Mucosa of rectum (tissue), 2 donors: Measurements from ENCODE around the gene NINJ1.
"Not testable (repeated sequence)": the region's sequence is repeated elsewhere in the genome, so short reads cannot be mapped to it uniquely, and the experiment has no call there.

Experiments used
- H3K27ac ChIP-seq, 2 donors: one replicate each; pipeline ENCODE4 v1.7.0; 2013; ENCODE audit warnings: inconsistent platforms in 2 of 2, low read depth in 2 of 2, low read length in 2 of 2
- H3K27me3 ChIP-seq, 2 donors: one replicate each; pipeline ENCODE4 v1.7.0; 2013; ENCODE audit warnings: low read length in 2 of 2; ENCODE audit not compliant: control insufficient read depth in 2 of 2, insufficient read depth in 2 of 2
- H3K36me3 ChIP-seq, 2 donors: one replicate each; pipeline ENCODE4 v1.7.0; 2013; ENCODE audit warnings: low read length in 2 of 2; ENCODE audit not compliant: control insufficient read depth in 2 of 2, insufficient read depth in 2 of 2
- H3K4me1 ChIP-seq, 2 donors: one replicate each; pipeline ENCODE4 v1.7.0; 2013; ENCODE audit warnings: low read length in 2 of 2, mild to moderate bottlenecking in 1 of 2; ENCODE audit not compliant: control insufficient read depth in 2 of 2, insufficient read depth in 2 of 2
- H3K4me3 ChIP-seq, 2 donors: one replicate each; pipeline ENCODE4 v1.7.0; 2013; ENCODE audit warnings: low read length in 2 of 2
- H3K9ac ChIP-seq, 2 donors: one replicate each; pipeline ENCODE4 v1.7.0; 2013; ENCODE audit warnings: low read length in 2 of 2, low read depth in 1 of 2, mild to moderate bottlenecking in 1 of 2
- H3K9me3 ChIP-seq, 2 donors: one replicate each; pipeline ENCODE4 v1.7.0; 2013; ENCODE audit warnings: low read length in 2 of 2; ENCODE audit not compliant: control insufficient read depth in 2 of 2
- donor health status: healthy.
- donor health status: Normal muscosa, but diverticular disease.

The NINJ1 gene

DNA sequence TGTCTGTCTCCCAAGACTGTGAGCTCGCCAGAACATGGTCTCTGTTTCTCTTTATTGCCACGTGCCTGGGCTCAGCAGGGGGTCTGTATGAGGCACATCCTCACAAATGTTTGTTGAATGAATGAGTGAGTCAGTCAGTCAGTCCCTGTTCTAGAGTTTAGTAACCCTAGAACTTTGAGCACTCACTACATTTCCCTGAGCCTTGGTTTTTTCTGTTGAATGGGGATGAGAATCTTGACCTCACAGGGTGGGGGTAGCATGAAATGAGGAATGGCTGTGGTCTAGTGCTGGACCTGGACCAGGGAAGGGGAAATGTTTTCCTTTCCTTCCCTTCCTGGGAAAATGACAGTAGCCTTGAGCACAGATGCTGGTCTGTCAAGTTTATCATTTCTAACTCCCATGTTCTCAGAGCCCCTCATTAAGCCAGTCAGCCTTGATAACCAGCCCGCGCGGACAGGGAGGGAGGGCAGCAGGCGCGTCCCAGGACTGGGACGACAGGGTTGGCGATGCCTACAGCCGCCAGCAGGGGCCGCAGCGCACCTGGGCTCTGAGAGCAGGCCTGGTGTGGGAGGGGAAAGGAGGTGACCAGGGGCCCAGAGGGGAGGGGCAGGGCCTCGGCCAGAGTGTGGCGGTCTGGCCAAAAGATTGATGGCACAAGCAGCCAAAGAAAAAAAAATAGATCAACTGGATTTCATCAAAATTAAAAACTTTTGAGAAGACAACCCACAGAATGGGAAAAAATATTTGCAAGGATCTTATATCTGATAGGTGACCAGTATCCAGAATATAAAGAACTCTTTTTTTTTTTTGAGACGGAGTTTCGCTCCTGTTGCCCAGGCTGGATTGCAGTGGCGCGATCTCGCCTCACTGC, 25.8 kb upstream of the NINJ1 start:
- Histone ChIP-seq H3K4me1 (peaks cover 0 to 3% of the 10 kb centered on the region in 2 donors), H3K27ac (no peak overlapping the region), H3K4me3 (no peak overlapping the region), H3K27me3 (no peaks in the 10 kb centered on the region), H3K9ac (peak overlapping the region in 1 of 2 donors; percentile 22), H3K36me3 (no peaks in the 10 kb centered on the region), H3K9me3 (no peaks in the 10 kb centered on the region)

DNA sequence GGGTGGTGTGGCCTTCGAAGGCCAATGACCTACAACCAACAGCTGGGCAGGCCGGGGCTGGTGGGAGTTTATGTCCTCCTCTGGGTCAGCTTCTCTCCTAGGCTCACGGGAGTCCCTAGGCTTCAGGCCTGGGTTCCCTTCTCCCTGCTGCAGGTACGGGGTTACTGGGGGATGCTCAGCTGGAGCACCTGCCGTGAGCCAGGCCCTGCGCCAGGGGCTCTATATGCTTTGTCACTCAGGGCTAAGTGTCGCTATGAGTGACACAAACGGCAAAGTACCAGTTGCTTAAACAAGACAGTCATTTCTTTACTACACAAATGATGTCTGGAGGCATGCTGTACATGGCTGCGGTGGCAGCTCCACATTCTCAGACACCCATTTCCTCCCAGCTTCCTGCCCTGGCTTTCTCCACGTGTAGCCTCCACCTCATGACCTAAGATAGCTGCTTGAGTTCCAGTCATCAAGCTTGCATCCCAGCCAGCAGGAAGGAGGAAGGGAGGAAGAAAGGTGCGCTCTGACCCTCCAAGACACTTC, 22.5 kb upstream of the NINJ1 start:
- Histone ChIP-seq H3K27ac (no peak overlapping the region), H3K9me3 (no peaks in the 10 kb centered on the region), H3K36me3 (no peaks in the 10 kb centered on the region), H3K27me3 (no peaks in the 10 kb centered on the region), H3K4me3 (no peak overlapping the region), H3K9ac (no peak overlapping the region), H3K4me1 (peaks cover 0 to 3% of the 10 kb centered on the region in 2 donors)

DNA sequence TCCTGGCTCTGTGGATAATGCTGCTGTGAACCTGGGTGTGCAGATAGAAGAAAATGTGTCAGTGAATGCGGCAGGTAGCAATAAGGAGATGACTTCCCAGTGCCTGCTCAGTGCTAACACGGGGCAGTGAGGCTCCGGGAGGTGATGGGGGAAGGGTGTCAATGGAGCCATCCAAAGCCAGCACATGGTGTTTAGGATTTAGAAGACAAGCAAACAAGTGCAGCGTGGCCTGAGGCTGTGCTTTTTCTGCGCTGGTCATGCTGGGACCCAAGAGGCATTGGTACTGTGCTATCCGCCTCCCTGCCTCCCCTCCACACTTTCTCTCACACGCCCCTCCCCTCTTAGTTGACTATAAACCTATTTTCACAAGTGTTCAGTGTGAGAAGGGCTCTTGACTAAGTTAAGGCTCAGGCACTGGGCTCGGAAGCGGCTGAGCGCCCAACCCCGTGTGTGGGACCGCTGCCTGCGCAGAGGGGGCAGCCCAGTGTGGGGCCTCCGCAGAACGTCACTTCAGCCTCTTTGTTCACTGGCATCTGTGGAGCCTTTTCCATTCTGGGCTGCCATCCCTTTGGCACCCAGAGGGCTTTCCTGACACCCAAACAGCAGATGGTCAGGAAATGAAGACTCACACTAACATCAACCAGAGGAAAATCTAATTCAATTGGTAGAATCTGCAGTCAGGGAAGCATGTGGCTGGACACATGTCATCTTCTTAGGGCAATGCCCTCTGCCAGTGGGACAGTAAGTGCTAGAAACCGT, 21.8 kb upstream of the NINJ1 start:
- Histone ChIP-seq H3K9ac (no peak overlapping the region), H3K36me3 (no peaks in the 10 kb centered on the region), H3K4me1 (peaks cover 0 to 3% of the 10 kb centered on the region in 2 donors), H3K27me3 (no peaks in the 10 kb centered on the region), H3K9me3 (no peaks in the 10 kb centered on the region), H3K27ac (no peak overlapping the region), H3K4me3 (no peak overlapping the region)

DNA sequence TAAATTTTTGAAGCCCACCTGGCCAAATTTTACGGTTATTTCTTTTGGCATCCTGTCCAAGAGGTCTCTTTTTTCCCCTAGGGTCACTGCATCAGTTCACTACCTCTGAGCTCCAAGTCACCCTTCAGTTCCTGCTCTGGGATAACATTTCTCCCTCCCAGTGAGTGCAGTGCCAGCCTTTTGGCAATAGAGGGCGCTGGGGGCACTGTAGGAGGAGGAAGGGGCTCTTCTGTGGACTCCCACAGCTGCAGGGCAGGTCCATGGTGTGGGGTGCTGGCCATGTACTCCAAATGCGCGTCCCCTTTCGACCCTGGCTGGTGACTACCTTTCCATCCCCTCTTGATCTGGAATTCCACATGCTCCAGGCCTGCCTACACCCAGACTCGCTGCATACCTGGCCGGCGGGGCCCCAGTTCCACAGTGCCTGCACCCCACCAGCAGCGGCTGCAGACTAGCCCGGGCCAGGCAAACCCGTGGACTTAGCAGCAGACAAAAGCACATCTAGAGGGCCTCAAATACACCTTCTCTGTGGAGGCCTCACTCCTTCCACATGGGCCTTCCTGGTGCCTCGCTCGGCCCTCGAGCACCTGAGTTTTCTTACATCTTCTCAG, 20.3 kb upstream of the NINJ1 start:
- Histone ChIP-seq H3K4me1 (no peaks in the 10 kb centered on the region), H3K9me3 (no peaks in the 10 kb centered on the region), H3K9ac (no peak overlapping the region), H3K27ac (no peak overlapping the region), H3K4me3 (no peak overlapping the region), H3K27me3 (no peaks in the 10 kb centered on the region), H3K36me3 (no peaks in the 10 kb centered on the region)

DNA sequence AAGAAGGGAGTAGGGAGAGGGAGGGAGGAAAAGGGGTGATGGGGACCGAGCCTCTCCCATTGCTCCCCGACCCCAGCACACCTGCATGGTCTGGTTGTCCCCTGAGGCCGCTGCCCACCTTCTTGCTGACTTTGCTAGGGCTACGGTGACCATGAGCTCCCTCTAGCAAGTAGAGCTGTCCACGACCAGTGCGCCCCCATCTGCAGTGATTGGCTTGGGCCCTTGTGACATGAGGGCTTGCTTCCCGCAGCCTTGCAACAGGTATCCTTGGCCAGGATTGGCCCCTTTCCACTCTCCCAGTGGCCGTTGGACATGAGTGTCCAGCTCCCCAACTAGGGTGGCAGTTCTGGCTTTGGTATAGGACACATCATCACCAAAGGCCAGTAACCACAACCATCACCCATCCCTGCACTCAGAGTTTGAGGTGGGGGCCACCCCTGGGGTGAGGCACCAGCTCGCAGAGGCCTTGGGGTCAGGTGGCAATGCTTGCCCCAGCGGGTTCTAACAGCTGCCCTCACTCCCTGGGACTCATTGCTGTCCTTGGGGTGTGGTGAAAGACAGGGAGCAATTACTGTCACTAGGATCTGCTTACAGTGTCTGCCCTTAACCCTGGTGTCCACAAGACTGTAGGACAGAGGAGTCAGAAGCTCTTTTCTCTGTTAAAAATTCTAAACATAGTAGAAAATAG, 17.2 kb upstream of the NINJ1 start:
- Histone ChIP-seq H3K27ac (no peak overlapping the region), H3K27me3 (no peaks in the 10 kb centered on the region), H3K4me3 (no peak overlapping the region), H3K9ac (no peak overlapping the region), H3K4me1 (no peaks in the 10 kb centered on the region), H3K36me3 (no peaks in the 10 kb centered on the region), H3K9me3 (no peaks in the 10 kb centered on the region)

DNA sequence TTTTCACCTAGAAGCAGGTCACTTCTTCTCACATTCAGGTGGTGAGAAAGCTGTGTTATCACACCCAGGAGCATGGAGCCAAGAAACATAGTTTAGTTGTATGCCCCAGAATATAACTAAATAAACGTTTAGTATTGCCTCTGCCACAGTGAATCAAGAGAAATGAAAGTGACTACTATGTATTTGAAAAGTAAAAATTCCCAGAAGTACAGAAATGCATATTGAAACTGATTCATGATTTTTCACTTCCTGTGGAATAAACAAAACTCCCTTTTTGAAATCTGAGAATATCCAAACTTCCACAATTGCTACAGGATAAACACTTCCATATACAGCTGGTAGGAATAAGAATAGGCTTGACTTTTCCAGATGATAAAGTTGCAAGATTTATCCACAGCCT, 15.3 kb upstream of the NINJ1 start:
- no peaks in the 10 kb centered on the region for H3K4me1 ChIP-seq
- H3K9ac ChIP-seq = no peak overlapping the region
- no peaks in the 10 kb centered on the region for H3K27me3 ChIP-seq
- no peak overlapping the region for H3K4me3 ChIP-seq
- no peak overlapping the region for H3K27ac ChIP-seq
- H3K36me3 ChIP-seq = no peaks in the 10 kb centered on the region
- no peaks in the 10 kb centered on the region for H3K9me3 ChIP-seq

DNA sequence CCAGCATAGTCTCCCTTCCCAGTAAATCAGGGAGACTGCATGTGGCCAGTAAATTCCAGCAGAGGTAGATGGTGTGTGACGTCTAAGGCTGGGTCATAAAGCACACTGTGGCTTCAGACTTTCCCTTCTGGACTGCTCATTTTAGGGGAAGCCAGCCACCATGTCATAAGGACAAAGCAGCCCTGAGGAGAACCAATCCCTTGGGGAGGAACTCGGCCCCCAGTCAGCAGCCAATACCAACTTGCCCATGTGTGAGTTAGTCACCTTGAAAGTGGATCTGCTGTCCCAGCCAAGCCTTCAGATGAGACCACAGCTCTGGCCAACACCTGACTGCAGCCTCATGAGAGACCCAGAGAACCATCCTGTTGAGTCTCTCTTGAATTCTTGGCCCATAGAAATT, 14.7 kb upstream of the NINJ1 start:
- Histone ChIP-seq H3K9ac (no peak overlapping the region), H3K27ac (no peak overlapping the region), H3K4me3 (no peak overlapping the region), H3K9me3 (no peaks in the 10 kb centered on the region), H3K36me3 (no peaks in the 10 kb centered on the region), H3K4me1 (peaks cover 0 to 5% of the 10 kb centered on the region in 2 donors), H3K27me3 (no peaks in the 10 kb centered on the region)

DNA sequence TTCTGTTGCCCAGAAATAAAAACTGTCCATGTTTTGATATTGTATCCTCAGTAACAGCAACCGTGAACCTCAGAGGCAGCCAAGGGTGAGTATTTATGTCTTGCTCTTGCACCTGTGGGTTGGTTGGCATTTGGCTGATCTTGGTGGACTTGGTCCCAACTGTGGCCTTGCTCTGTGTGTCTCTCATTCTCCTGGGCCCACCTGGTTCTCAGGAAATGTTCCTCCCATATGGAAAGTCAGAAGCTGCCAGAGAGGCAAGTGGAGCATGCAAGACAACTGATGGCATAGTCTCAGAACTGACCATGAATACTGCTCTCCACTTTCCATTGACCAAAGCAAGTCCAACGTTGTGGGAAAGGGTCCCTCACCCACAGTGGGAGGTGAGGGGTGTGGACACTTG, 13.6 kb upstream of the NINJ1 start:
- no peak overlapping the region for H3K27ac ChIP-seq
- no peak overlapping the region for H3K4me3 ChIP-seq
- no peaks in the 10 kb centered on the region for H3K27me3 ChIP-seq
- peaks cover 0 to 6% of the 10 kb centered on the region in 2 donors for H3K4me1 ChIP-seq
- no peaks in the 10 kb centered on the region for H3K36me3 ChIP-seq
- H3K9ac ChIP-seq = no peak overlapping the region
- H3K9me3 ChIP-seq = no peaks in the 10 kb centered on the region

DNA sequence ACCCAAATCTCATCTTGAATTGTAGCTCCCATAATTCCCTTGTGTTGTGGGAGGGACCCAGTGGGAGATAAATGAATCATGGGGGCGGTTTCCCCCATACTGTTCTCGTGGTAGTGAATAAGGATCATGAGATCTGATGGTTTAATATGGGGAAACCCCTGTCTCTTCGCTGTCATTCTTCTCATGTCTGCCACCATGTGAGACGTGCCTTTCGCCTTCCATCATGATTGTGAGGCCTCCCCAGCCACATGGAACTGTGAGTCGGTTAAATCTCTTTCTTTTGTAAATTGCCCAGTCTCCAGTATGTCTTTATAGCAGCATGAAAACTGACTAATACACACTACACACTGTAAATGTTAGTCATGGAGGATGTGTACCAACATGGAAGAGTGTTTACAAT, 12.6 kb upstream of the NINJ1 start:
- not testable (repeated sequence) for H3K9ac ChIP-seq, H3K9me3 ChIP-seq, H3K27me3 ChIP-seq, H3K4me1 ChIP-seq, H3K27ac ChIP-seq, H3K4me3 ChIP-seq, H3K36me3 ChIP-seq
